HG03457 (cell line): Measurements from ENCODE around the gene NAT9.

Experiments used
- ATAC-seq: cut with Tn5 transposase; IDR thresholded peaks from one replicate; pipeline ENCODE4 v1.9.1; 2021; ENCODE audit warnings: moderate number of reproducible peaks; ENCODE audit not compliant: unreplicated experiment

NAT9 gene

DNA sequence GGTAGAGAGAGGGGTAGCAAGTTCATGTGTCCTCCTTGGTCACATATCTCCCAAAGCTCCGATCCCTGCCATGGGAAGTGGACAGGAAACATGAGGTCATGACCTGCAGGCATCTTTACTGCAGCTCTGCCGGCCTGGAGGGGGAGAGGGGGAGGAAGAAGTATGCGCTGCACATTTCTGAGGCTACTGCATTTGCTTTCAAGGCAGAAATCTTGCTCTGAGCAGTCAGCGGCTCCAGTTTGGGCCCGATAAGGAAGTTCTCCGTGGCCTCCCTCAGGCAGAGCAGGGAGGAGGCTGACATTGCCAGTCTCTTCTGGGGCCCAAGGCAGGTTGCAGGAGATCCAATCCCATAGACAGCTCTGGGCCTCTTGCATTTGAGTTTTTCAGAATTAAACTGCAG, 29.2 kb downstream of the NAT9 start:
- ATAC-seq: no peak

- ATAC-seq: no peak
These were observed 29.8 kb downstream of the NAT9 start for GRCh38 chr17:74746376-74746775.

DNA sequence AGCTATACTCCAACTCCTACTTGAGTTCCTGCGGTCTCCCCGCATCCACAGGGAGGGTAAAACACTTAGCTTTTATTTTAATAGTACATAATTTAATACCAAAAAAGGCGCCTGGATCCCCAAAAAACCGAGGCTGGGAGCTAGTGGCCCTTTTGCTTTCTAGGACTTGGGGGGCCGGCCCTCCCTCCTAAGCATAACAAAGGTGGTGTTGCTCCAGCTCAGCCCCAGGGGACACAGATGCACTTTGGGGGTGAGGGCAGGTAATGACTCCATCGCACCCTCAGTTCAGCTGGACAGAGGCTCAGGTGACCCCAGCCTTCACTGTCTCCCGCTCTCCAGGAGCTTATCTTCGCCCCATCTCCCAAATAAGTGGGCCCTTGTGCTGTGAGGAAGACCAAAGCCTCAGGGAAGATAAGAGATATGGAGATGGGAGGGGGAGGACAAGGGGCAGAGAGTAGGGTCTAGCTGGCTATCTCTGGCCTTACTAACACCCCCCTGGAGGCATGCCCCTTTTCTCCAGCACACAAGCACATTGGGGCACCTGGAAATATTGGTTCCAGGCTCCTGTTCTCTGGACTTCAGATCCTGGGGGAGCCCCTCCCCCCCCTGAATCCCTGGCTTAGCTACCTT, 30.5 kb downstream of the NAT9 start:
- ATAC-seq: no peak

DNA sequence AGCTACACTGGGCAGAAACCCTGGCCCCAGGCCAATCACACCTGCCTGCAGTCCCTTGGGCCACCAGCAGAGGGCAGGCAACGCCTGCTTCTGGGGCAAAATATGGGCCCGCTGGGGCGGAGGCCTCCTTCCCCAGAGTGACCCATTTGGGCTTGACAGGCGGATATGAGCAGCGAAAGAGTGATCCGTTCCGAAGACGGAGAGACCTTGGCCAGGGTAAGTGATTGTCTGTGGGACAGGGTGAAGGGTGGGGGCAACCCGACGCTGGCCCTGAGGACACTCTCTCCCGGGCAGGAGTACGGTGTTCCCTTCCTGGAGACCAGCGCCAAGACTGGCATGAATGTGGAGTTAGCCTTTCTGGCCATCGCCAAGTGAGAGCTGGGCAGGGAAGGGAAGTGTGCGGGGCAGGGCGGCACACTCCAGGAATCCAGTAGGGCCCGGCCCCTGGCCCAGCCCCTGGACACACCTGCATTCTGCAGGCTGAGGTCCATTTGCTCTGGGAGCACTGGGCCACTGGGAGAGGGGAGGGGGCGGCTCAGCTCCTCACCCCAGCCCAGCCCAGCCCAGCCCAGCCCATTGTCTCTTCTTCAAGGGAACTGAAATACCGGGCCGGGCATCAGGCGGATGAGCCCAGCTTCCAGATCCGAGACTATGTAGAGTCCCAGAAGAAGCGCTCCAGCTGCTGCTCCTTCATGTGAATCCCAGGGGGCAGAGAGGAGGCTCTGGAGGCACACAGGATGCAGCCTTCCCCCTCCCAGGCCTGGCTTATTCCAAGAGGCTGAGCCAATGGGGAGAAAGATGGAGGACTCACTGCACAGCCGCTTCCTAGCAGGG, 31.2 kb downstream of the NAT9 start:
- ATAC-seq: no peak

- ATAC-seq: no peak
These were observed 31.8 kb downstream of the NAT9 start for GRCh38 chr17:74744349-74744713.

DNA sequence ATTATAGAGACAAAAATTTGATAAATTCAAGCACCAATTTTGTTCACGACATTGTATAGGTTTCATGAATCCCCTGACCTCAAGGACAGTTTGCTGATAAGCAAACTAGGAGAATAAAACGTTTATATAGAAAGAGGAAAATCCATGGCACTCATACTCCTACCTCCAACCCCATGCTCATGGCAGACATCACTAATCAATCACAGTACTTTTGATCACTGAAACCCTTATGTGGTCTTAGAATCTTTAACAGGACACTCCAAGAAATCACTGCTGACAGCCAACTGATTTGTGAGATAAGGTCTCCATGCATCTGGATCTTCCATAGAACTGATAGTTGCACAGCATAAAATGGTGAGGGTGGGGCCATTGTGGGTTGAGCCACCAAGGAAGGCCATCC, 32.4 kb downstream of the NAT9 start:
- no peak for ATAC-seq

- no peak for ATAC-seq
These were observed 33.1 kb downstream of the NAT9 start for GRCh38 chr17:74742978-74743545.

DNA sequence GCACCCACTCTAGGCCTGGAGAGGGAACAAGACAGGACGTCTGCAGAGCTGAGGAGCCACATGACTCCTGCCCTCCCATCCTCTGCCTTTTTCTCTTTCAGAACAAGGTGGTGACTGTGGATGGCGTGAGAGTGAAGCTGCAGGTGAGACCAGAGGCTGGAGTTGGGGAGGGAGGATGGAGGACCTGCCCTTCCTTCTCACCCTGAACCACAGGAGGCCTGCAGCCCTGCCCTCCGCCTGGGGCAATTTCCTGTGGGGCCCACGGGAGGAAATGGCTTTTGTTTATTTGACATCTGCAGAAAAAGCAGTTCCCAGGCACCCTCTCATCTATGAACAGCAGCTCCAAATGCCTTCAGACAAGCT, 34.0 kb downstream of the NAT9 start:
- ATAC-seq: no peak

DNA sequence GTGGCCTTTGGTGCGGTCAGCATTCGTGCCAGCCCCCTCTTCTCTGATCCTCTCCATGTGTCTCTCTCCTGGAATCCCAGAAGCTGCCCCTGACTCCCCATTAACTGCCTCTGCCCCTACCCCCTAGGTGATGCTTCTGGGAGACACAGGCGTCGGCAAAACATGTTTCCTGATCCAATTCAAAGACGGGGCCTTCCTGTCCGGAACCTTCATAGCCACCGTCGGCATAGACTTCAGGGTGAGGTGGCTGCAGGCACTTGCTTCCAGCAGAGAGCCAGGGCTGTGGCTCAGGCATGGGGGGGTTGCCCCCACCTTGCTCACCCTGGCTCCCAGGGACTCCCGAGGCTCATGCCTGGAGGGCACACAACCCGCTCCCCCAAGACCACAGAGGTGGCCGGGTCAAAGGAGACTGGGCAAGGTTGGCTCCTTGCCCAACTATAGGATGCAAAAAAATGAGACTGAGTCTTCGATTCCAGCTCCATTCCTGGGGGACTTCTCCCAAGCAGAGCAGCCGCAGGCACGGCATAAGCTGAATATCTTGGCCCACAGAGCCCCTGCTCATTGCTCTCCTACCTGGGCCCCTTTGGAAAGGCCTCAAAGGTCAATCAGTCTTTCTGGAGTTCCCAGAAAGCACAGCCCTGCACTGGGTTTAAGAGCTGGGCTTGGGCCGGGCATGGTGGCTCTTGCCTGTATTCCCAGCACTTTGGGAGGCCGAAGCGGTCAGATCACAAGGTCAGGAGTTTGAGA, 35.3 kb downstream of the NAT9 start:
- ATAC-seq: no peak

GRCh38 chr17:74740173-74740572, 36.0 kb downstream of the NAT9 start:
- ATAC-seq: no peak

DNA sequence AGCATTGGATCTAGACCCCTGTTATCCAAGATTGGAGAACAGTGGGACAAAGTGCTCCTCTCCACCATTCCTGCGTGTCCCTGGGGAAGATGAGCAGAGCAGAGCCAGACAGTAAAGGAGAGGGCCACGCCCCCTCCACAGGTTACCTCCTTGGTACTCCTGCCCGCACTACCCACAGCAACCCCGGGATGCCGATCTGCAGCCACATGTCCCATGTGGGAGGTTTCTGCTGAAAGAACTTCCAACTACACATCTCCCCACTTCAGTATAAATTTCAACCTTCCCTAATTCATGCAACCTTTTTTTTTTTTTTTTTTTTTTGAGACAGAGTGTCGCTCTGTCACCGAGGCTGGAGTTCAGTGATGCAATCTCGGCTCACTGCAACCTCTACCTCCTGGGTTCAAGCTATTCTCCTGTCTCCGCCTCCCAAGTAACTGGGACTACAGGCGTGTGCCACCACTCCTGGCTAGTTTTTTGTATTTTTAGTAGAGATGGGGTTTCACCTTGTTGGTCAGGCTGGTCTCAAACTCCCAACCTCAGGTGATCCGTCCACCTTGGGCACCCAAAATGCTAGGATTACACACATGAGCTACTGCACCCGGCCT, 36.8 kb downstream of the NAT9 start:
- ATAC-seq: no peak

DNA sequence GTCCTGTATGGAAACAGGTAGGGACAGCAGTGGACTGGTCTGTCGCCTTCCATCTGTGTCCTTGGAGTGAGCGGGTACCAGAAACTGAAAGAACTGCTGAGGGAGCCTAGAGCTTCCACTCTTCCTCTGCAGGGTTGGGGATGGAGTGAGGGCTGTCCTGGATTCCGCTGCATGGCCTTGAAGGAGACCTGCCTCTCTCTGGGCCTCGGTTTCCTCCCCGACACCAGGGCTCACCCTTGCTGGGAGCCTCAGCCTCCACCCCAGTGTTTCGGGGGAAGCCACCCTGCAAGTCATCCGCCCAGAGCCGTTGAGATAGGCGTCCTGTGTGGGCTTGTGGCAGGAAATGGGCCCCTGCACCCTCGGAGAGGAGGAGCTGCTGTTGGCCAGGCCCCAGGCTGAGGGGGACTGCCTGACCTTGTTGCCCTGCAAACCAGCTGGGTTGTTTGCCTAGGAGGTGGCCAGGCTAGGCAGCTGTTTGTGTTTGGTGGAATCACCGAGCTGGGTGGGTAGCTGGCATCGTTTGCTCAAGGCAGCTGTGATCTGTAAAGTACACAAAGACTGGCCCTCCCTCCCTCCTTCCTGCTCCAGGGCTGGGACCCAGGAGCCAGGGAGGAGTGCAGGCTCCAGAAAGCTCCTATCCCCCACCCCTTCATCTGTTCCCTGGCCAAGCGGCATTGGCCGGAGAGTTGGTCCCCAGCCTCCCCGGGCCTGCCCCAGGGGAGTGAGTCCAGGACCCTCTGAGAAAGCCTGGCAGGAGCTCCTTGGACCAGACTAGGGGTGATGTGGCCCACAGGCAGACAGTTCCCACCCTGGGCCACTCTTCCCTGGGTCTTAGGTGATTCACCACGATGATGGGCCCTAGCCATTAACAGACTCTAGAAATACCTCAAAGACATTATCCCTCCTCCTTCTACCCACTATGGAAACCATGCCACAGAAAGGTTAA, 37.8 kb downstream of the NAT9 start:
- ATAC-seq: no peak

- no peak for ATAC-seq
These were observed 38.7 kb downstream of the NAT9 start for GRCh38 chr17:74737299-74738050.

DNA sequence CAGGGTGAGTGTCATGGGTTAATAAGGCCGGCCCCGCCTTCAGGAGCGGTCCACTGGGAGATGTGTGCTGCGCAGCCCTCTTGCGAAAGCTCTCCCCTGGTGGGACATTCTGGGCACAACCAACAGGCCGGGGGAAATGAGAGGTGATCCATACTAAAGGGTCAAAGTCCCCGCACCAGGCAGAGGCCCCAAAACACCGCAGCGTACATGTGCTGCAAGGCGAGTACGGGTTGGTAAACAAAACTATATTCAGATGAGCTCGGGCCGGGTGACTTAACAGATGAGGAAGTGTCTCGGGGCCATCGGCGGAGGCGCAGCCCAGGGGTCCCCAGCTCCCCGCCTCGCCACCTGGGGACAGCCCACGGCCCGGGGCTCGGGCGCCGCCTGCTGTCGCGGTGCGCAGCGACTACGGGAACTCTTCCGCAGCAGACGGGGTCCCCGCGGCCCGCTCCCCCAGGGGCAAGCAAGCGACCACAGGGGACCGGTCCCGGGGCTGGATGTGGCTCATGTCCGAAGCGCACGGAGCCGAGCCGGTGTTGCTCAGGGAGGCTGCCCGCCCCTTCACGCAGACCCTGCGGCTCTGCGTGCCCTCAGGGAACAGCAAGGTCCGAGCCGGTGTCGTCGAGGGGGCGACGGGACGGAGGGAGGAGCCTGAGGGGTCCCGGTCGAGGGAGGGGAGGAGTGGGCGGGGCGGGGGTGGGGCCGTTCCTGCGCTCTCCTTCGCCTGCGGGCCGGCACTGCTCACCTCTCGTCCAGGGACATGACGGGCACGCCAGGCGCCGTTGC, 39.4 kb downstream of the NAT9 start, which contains the start of gene RAB37:
RAB37 (plus strand) TSS at position 744 of the 786 bp plus-strand sequence; CDS start at position 761, 17 bp downstream.
- ATAC-seq: no peak

- ATAC-seq: no peak
These were observed 41.9 kb downstream of the NAT9 start for GRCh38 chr17:74734256-74734655.

- ATAC-seq: no peak
These were observed 42.6 kb downstream of the NAT9 start for GRCh38 chr17:74733365-74734122.

- ATAC-seq: no peak
These were observed 43.9 kb downstream of the NAT9 start for GRCh38 chr17:74732042-74732867.
